Right lung (tissue), 5 donors: ENCODE data around the gene VAPB. TPM values are rescaled to one million over a fixed set of nuclear protein-coding genes. Genes with fewer than 3 reads are reported as not detected.

Experiments used
- DNase-seq, 2 donors: peaks; one replicate each; pipeline ENCODE4 v3.0.0-alpha.2; 2013
- polyA plus RNA-seq, 5 donors: library from polyadenylated mRNA; unstranded; fragments of 120-200 nt; gene quantifications; one replicate each; pipeline versions ENCODE4 v1.2.1 to v1.2.3, GENCODE V29; 2013; ENCODE audit warnings: inconsistent platforms in 1 of 5, low replicate concordance in 1 of 5; ENCODE audit not compliant: insufficient read length in 5 of 5, insufficient read depth in 1 of 5

VAPB gene
- polyA plus RNA-seq, 5 donors, result 38.3 to 46.4 (median 41.8) TPM

DNA sequence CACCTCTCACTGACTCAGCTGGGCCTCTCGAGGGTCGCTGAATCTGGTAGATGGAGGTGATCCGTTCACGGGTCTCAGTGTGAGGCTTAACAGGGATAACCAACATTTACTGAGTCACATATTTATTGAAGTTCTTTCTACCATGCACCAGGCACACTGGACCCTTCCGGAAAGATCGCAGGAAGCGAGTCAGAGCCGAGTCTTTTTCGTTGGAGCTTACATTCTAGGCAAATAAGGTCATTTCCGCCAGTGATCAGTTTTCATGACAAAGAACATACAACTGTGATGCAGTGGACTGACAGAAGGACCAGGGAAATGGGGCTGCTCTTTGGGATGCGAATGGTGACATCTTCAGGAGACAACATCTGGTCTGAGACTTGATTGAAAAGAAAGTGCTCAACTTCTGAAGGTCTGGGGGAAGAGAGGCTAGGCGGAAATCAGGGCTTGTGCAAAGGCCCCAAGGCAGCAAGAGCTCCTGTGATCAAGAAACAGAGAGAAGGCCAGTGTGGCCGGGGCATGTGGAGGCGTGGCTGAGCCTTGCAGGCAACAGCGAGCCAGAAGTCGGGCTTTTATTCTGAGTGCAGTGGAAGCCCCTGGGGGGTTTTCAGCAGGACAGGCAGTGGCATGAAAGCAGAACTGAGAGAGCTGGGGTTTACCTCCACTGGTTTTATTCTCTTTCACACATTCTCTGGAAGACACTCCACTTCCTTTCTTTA, 69.5 kb downstream of the VAPB start:
- DNase-seq, result no peak

DNA sequence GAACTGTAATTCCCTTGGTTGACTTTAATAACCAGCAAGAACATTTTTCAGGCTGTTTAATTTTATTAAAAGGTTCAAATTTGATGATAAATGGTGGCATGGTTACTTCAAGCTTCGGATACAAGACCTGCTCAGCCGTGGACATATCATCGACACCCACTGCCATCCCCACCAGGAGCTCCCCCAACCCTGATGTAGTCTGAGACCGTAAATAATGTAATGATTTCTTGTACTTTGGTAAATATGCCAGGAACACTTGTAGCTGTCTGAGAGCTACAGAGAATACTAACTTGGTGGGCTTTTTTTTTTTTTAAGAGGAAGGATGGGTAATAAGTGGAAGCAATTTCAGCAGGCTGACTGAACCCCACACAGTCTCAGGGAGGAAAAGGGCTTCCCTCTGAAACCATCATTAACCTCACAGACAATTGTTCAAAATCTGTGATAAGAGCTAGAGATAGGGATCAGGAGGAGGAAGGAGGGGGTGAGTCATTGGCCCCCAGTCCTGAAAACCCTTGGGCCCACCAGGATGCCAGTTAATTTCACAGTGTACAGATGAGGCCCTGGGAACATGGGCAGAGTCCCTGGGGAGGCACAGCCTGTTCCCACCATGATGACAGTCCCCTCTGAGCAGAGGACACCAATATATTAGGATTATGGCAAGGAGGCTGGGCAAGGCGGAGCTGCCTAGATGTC, 70.2 kb downstream of the VAPB start:
- no peak for DNase-seq

- DNase-seq, result no peak
Measured at GRCh38 chr20:58461104-58461503, 72.1 kb downstream of the VAPB start.

- no peak for DNase-seq
Measured at GRCh38 chr20:58461899-58462298, 72.9 kb downstream of the VAPB start.

- DNase-seq, result no peak
Measured at GRCh38 chr20:58463256-58463655, 74.2 kb downstream of the VAPB start.

DNA sequence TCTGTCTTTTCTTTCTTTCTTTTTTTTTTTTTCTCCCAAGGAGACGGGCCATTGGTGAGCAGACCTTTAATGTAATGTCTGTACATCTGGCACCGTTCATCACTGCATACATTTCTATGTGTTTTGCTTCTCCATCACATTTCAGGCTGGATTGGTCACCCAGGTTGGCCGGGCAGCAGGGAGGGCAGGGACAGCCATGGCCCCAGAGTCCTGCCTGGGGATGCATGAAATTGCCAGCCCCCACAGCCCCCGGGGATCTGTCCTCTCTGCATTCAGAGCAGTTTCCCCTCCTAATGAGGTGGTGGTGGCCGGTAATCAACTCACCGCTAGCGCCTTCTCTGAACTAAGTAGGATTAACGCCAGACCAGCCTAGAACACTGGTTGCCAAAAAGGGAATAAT, 75.8 kb downstream of the VAPB start:
- no peak for DNase-seq

- no peak for DNase-seq
Measured at GRCh38 chr20:58466095-58466708, 77.2 kb downstream of the VAPB start.

DNA sequence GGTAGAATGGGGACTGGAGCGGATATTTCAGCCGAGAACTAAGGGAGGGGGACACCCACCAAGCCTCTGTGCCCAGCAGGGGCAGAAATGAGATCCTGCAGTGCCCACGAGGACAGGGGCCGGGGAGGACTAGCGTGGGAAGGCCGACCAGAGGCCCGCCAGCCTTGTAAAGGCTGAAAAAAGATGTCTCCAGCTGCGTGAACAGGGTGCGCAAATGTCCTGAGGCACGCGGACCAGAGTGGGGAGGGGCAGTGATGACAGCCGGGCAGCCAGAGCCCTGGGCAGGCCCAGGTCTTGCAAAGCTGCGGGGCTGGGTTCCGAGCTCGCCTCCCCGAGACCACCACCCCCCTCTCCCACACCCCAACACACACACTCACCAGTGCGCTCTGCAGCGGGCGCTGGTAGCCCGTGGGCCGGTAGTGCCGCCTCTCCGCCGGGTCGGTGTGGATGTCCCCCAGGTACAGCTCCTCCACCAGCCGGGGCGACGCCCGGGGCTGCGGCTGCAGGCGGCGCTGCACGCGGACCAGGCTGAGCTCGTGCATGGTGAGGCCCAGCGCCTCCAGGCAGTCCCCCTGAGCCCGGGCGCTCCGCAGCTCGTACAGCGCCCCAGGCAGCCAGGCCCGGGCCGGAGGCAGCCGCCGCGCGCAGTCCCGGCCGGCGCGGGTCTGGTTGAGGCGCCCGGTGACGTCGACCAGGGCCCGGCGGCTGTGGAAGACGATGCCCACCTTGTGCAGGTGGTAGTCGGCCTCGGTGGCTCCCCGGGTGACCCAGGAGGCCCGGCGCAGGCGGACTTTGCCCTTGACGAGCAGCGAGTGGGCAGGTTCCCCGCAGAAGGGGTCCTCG, 77.9 kb downstream of the VAPB start:
- DNase-seq, result no peak

- no peak for DNase-seq
Measured at GRCh38 chr20:58467572-58468527, 78.8 kb downstream of the VAPB start.

DNA sequence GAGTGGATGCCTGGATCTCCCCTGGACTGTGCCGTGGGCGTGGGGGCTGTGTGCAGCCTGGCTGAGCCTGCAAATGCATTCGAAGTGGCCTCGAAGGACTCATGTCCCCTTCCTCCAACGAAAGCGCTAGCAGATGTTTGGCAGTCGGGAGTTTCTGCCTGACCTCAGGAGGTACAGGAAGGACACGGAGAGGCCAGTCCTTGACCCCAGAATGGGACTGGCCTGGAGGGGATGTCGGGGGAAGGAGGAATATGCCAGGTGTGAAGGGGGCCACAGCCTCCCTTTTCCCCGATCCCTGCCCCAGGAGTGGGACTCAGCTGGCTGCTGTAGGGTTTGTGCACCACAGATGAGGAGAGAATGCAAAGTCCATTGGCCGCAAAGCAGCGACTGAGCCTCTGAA, 80.6 kb downstream of the VAPB start:
- DNase-seq, result no peak

GRCh38 chr20:58470336-58471192, 81.5 kb downstream of the VAPB start:
- DNase-seq, result no peak

DNA sequence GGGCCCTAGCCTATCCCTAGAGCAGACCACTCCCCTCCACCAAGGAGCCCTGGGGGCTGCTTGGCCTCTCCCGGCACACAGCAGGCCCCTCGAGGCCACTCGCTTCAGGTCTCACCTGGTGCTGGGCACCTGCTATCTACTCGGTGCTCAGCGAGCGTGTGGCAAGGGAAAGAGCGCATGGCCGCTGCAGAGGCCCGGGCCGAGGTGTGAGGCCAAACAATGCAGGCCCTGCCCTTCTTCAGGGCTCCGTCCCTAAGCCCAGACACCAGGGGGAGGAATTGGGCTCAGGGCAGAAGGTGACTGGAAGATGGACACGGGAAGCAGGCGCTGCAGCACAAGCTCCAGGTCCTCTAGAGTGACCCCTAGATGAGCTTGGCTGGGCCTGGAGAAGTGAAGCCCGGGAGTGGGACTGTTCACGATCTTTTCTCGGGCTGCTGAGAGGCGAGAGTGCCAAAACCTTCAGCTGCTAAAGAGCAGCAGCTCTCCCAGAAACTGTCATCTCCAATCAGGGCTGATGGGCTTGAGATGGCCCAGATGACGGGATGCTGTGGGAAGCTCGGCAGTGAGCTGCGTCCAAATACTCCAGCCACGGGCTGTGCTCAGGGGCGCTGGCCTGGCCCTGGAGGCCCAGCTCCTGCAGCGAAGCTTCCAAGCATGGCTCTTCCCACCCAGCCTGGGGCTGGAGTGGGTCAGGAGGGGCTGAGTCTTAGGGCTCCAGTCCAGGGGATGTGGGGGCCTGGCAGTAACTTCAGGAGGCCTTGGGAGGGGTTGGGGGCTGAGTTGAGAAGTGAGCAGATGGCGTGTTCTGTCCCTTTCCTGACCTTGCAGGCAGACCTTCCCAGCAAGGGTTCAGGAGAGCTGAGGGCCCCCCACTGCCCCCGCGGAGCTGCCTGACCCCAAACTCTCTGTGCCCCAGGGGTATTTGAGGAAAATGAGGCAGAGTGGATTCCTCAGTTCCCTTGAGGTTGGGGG, 82.5 kb downstream of the VAPB start:
- DNase-seq, result peak; percentile 90 to 93

DNA sequence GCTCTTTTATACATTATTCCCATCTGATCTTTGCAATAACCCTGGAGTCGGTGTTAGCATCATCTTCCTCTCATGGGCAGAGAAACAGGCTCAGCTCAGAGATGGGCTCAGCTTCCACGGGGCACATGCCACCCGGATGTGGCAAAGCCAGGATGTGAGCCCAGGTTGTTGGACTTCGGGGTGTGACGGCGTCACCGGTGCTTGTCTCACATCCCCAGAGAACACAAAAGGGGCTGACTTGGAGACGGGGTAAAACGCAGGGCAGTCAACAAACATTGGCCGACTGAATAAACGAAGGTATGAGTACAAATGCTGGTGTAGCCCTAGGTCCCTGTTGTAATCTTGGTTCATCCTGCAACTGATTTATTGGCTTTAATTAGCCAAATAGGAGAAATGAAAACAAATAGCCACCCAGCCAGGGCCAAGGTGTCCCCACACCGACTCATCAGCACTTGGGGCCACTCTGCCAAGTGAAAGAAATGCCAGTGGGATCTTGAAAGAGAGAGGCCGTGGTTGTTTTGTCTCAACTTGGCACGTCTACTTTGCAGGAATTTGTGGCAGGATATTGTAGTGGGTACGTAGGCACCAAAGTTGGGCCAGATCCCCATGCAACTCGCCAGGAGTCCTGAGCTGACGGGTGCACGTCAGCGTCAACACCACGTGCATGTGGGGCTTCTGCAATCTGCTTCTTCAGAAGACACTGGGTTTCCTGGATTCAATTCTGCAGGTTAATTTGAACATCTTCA, 83.4 kb downstream of the VAPB start:
- DNase-seq, result no peak

DNA sequence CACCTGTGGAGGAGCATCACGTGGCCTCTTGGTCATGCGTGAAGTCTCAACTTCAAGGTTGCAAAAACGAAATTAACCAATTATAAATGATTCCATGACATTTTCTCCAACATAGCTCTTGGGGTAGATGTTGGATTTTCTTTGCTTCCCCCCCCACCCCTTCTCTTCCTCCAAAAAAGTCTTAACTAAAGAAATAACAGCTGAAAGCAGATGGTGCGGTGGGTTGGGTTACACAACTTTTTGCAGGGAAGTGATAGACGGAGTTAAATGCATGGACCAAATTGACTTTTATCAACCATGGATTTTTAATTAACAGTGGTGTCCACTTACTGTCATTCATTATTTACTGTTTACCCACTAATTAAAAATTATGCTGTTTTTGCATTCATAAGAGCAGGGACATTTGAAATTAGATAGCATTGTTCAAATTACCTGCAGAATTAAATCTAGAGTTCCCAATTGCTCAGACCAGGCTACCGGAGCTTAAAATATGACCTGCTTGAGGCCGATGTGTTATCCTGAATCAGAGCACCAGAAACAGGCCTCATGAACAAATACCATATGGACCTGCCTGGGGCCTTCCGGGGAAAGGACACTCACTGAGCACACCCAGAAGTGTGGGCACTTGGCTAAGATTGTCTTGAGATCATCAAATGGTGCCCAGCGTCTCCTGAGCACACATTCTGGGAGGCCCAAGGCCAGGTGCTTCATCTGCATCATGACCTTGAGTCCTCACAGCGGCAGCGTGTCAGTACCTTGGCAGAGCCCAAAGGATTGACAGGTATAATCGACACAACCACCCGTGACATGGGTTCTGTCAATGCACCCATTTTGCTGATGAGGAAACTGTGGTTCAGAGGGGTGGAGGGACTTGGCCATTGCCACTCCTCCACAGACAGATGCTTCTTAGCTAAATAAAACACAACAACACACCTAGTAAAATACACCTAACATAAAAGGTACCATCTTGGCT, 84.7 kb downstream of the VAPB start:
- peak in 1 of 2 donors; percentile 23 for DNase-seq

DNA sequence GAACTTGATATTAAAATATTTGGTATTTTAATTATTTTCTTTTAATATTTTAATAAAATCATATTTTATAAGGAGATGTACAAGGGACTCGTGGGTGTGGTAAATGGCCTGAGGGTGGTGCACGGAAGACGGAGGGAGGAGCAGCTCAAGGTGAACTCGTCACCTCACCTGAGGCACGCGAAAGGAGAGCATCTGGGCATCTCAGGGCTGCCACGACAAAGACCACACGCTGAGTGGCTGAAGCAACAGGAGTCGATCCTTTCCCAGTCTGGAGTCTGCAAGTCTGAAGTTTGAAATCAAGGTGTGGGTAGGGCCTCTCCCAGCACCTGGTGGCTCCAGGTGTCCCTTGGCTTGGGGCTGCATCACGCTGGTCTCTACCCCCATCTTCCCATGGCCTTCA, 86.4 kb downstream of the VAPB start:
- DNase-seq, result no peak

- DNase-seq, result no peak
Measured at GRCh38 chr20:58478141-58478805, 89.2 kb downstream of the VAPB start.
